K562 (cell line): Measurements from ENCODE around the gene FIZ1. TPM values are rescaled to one million over a fixed set of nuclear protein-coding genes. Genes with fewer than 3 reads are reported as not detected.

Experiments
- BHLHE40 ChIP-seq: IDR thresholded peaks from 2 replicates; pipeline ENCODE4 v1.6.1; 2011; ENCODE audit warnings: low read length, improper control_type of control experiment
- DLX4 ChIP-seq: fragments of 250-450 bp; sonication (Bioruptor Pico); IDR thresholded peaks from 2 replicates; pipeline ENCODE4 v1.6.1; 2021; ENCODE audit warnings: mild to moderate bottlenecking
- FOXK1 ChIP-seq: sonication (generic); formaldehyde crosslinking; IDR thresholded peaks from 2 replicates; pipeline ENCODE4 v1.8.0; 2022; ENCODE audit warnings: missing genetic modification reagents, mild to moderate bottlenecking, borderline replicate concordance
- KLF10 ChIP-seq: fragments of 250-450 bp; sonication (Bioruptor Pico); IDR thresholded peaks from 2 replicates; pipeline ENCODE4 v1.6.1; 2021; ENCODE audit warnings: matching md5 sums
- NBN ChIP-seq: fragments of 450-650 bp; IDR thresholded peaks from 2 replicates; pipeline ENCODE4 v1.6.1; 2016; ENCODE audit warnings: low read depth, mild to moderate bottlenecking
- PCBP2 ChIP-seq: fragments of 200-400 bp; formaldehyde crosslinking; IDR thresholded peaks from 2 replicates; pipeline ENCODE4 v1.6.1; 2018; ENCODE audit warnings: low read length, low read depth, mild to moderate bottlenecking, moderate library complexity; ENCODE audit not compliant: poor library complexity, severe bottlenecking
- TRIM25 ChIP-seq: fragments of 450-650 bp; IDR thresholded peaks from 2 replicates; pipeline ENCODE4 v1.7.0; 2016; ENCODE audit warnings: borderline replicate concordance
- WHSC1 ChIP-seq: IDR thresholded peaks from one replicate; pipeline ENCODE4 v1.6.1; 2012; ENCODE audit warnings: low read length, control low read depth, inconsistent platforms
- YY1 ChIP-seq, 3 experiments: IDR thresholded peaks; 2 replicates each; pipeline ENCODE4 v1.6.1; 2011; ENCODE audit warnings: low read length in 2 of 3, mild to moderate bottlenecking in 2 of 3, moderate library complexity in 2 of 3, borderline replicate concordance in 1 of 3, control low read depth in 1 of 3, low read depth in 1 of 3; ENCODE audit not compliant: insufficient read depth in 3 of 3, insufficient replicate concordance in 2 of 3, control insufficient read depth in 1 of 3, insufficient read length in 1 of 3; ENCODE audit errors: extremely low read depth in 1 of 3
- ZNF134 ChIP-seq: fragments of 250-450 bp; sonication (Bioruptor Pico); conservative IDR thresholded peaks from 2 replicates; pipeline ENCODE4 v1.4.0; 2020
- polyA plus RNA-seq, 8 experiments: library from polyadenylated mRNA; depleted of rRNA in 4 of 8; stranded (reverse) in 5 of 8; unstranded in 3 of 8; fragments of >200 nt; fragmentation: Nextera tagmentation in 2 of 8; fragmentation: Illumina TruSeq in 1 of 8; extraction: Ambion mirVana in 2 of 8; extraction: Trizol in 1 of 8; gene quantifications; 2 replicates each; pipeline versions ENCODE4 v1.2.1 to v1.2.3, GENCODE V29; 2011 to 2014; ENCODE audit warnings: inconsistent platforms in 1 of 8, missing spikeins in 1 of 8
- total RNA-seq, 7 experiments: library from RNA; depleted of rRNA in 6 of 7; stranded (reverse); fragments of >200 nt in 6 of 7; fragmentation: Illumina TruSeq in 2 of 7; extraction: Trizol in 2 of 7; gene quantifications; 2 replicates each; pipeline versions ENCODE4 v1.2.1 to v1.2.3, GENCODE V29; 2011 to 2021; ENCODE audit warnings: low replicate concordance in 1 of 7
- TF ChIP-seq, protein P1 (sequence below): sonication (generic); formaldehyde crosslinking; IDR thresholded peaks from 2 replicates; pipeline ENCODE4 v1.8.0; 2023; ENCODE audit warnings: missing genetic modification reagents, mild to moderate bottlenecking, borderline replicate concordance
- TF ChIP-seq, protein P2 (sequence below): IDR thresholded peaks from 3 replicates; pipeline ENCODE4 v1.6.1; 2011; ENCODE audit warnings: borderline replicate concordance, mild to moderate bottlenecking; ENCODE audit not compliant: insufficient read length, insufficient read depth
- TF ChIP-seq, protein P3 (sequence below): fragments of 250-450 bp; sonication (Bioruptor Pico); IDR thresholded peaks from 2 replicates; pipeline ENCODE4 v1.4.0; 2020; ENCODE audit warnings: mild to moderate bottlenecking, moderate library complexity, borderline replicate concordance

The FIZ1 gene
- total and polyA plus RNA-seq, 9 of the 15 experiments (the other 6 are each of a cell fraction or from before 2014, with no cell fraction given), result 0.79 to 17.5 (median 5.5) TPM

DNA sequence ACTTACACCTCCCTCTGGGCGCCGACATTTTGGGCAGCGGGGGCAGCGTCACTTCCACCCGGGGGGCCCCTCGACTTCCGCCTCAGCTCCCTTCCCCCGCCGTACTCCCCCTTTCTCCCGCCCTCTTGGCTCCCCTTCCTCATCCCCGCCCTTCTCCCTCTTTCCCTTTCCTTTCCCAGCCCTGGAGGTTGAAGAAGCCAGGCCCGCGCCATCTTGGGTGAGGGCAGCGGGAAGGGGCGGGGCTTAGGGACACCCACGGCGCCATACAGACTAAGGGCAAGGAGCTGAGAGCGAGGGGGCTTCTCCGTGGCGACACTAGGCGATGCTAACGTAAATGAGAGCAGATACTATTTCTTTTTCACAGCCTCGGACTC lies at the start of gene FIZ1 (continued):
- TF ChIP-seq, protein P1, sequence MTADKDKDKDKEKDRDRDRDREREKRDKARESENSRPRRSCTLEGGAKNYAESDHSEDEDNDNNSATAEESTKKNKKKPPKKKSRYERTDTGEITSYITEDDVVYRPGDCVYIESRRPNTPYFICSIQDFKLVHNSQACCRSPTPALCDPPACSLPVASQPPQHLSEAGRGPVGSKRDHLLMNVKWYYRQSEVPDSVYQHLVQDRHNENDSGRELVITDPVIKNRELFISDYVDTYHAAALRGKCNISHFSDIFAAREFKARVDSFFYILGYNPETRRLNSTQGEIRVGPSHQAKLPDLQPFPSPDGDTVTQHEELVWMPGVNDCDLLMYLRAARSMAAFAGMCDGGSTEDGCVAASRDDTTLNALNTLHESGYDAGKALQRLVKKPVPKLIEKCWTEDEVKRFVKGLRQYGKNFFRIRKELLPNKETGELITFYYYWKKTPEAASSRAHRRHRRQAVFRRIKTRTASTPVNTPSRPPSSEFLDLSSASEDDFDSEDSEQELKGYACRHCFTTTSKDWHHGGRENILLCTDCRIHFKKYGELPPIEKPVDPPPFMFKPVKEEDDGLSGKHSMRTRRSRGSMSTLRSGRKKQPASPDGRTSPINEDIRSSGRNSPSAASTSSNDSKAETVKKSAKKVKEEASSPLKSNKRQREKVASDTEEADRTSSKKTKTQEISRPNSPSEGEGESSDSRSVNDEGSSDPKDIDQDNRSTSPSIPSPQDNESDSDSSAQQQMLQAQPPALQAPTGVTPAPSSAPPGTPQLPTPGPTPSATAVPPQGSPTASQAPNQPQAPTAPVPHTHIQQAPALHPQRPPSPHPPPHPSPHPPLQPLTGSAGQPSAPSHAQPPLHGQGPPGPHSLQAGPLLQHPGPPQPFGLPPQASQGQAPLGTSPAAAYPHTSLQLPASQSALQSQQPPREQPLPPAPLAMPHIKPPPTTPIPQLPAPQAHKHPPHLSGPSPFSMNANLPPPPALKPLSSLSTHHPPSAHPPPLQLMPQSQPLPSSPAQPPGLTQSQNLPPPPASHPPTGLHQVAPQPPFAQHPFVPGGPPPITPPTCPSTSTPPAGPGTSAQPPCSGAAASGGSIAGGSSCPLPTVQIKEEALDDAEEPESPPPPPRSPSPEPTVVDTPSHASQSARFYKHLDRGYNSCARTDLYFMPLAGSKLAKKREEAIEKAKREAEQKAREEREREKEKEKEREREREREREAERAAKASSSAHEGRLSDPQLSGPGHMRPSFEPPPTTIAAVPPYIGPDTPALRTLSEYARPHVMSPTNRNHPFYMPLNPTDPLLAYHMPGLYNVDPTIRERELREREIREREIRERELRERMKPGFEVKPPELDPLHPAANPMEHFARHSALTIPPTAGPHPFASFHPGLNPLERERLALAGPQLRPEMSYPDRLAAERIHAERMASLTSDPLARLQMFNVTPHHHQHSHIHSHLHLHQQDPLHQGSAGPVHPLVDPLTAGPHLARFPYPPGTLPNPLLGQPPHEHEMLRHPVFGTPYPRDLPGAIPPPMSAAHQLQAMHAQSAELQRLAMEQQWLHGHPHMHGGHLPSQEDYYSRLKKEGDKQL, result no peak
- TF ChIP-seq TRIM25, result no peak
- TF ChIP-seq, protein P2, sequence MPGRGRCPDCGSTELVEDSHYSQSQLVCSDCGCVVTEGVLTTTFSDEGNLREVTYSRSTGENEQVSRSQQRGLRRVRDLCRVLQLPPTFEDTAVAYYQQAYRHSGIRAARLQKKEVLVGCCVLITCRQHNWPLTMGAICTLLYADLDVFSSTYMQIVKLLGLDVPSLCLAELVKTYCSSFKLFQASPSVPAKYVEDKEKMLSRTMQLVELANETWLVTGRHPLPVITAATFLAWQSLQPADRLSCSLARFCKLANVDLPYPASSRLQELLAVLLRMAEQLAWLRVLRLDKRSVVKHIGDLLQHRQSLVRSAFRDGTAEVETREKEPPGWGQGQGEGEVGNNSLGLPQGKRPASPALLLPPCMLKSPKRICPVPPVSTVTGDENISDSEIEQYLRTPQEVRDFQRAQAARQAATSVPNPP, result no peak
- TF ChIP-seq ZNF134, result no peak
- peak in 2 of 3 experiments; percentile 91 to 93 for TF ChIP-seq YY1 (IDR thresholded peaks at IDR 0.05; ENCODE audit: borderline replicate concordance in 1 of 3, control insufficient read depth in 1 of 3, extremely low read depth in 1 of 3, insufficient read depth in 3 of 3, insufficient read length in 1 of 3, insufficient replicate concordance in 2 of 3, low read depth in 1 of 3, low read length in 2 of 3)
- TF ChIP-seq WHSC1, result no peak
- TF ChIP-seq, protein P3, sequence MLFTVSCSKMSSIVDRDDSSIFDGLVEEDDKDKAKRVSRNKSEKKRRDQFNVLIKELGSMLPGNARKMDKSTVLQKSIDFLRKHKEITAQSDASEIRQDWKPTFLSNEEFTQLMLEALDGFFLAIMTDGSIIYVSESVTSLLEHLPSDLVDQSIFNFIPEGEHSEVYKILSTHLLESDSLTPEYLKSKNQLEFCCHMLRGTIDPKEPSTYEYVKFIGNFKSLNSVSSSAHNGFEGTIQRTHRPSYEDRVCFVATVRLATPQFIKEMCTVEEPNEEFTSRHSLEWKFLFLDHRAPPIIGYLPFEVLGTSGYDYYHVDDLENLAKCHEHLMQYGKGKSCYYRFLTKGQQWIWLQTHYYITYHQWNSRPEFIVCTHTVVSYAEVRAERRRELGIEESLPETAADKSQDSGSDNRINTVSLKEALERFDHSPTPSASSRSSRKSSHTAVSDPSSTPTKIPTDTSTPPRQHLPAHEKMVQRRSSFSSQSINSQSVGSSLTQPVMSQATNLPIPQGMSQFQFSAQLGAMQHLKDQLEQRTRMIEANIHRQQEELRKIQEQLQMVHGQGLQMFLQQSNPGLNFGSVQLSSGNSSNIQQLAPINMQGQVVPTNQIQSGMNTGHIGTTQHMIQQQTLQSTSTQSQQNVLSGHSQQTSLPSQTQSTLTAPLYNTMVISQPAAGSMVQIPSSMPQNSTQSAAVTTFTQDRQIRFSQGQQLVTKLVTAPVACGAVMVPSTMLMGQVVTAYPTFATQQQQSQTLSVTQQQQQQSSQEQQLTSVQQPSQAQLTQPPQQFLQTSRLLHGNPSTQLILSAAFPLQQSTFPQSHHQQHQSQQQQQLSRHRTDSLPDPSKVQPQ (CRISPR knock-in tag), result no peak
- TF ChIP-seq FOXK1 (CRISPR knock-in tag), result 0 out of 2 replicates have a peak, but pooled peaks have one; percentile 46
- TF ChIP-seq DLX4 (CRISPR knock-in tag), result no peak
- no peak for TF ChIP-seq PCBP2
- TF ChIP-seq BHLHE40, result no peak
- 0 out of 2 replicates have a peak, but pooled peaks have one; percentile 35 for TF ChIP-seq NBN
- TF ChIP-seq KLF10, result no peak
